Gastrocnemius medialis (tissue), 4 donors: Measurements from ENCODE around the gene GRID2.

ENCODE experiments used
- POLR2A ChIP-seq, 2 donors: fragments of 450-650 bp; IDR thresholded peaks; one replicate each; pipeline ENCODE4 v1.6.1; 2017; ENCODE audit warnings: antibody characterized with exemption in 2 of 2, mild to moderate bottlenecking in 2 of 2, moderate library complexity in 2 of 2
- TF ChIP-seq, protein P1 (sequence below), 5 experiments: fragments of 450-650 bp in 3 of 5; fragments of 200-600 bp in 2 of 5; sonication (generic) in 2 of 5; IDR thresholded peaks in 4 of 5; conservative IDR thresholded peaks in 1 of 5; 1 replicate in 4 of 5; 2 replicates in 1 of 5; pipeline ENCODE4 v1.5.1; 2016 to 2019; ENCODE audit warnings: antibody characterized with exemption in 5 of 5, mild to moderate bottlenecking in 3 of 5, moderate library complexity in 3 of 5

DNA sequence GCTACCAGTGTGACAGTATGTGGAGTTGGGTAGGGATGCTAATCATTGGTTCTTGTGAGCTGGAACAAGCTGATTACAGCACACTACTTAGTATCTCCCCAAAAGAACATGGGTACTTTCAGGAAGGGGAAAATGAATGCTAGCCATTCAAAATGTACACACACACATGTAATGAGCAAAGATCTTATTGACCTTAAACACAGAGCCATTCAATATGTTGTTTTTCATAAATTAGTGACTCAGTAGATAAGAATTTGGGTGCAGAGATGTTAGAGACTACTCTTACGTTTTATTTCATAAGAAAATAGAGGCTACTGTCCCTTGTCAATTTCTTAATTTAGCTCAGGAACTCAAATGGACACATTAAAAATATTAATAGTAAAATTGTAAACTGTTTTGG is 1015.3 kb downstream of the GRID2 start:
- TF ChIP-seq, protein P1, sequence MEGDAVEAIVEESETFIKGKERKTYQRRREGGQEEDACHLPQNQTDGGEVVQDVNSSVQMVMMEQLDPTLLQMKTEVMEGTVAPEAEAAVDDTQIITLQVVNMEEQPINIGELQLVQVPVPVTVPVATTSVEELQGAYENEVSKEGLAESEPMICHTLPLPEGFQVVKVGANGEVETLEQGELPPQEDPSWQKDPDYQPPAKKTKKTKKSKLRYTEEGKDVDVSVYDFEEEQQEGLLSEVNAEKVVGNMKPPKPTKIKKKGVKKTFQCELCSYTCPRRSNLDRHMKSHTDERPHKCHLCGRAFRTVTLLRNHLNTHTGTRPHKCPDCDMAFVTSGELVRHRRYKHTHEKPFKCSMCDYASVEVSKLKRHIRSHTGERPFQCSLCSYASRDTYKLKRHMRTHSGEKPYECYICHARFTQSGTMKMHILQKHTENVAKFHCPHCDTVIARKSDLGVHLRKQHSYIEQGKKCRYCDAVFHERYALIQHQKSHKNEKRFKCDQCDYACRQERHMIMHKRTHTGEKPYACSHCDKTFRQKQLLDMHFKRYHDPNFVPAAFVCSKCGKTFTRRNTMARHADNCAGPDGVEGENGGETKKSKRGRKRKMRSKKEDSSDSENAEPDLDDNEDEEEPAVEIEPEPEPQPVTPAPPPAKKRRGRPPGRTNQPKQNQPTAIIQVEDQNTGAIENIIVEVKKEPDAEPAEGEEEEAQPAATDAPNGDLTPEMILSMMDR (IDR thresholded peaks at IDR 0.05 in 4 of 5, conservative IDR thresholded peaks at IDR 0.05 in 1 of 5) = no peak
- no peak for TF ChIP-seq POLR2A (IDR thresholded peaks at IDR 0.05)
